Psoas muscle (tissue), 8 donors: ENCODE results near the gene GNG7. TPM values are rescaled to one million over a fixed set of nuclear protein-coding genes. Genes with fewer than 3 reads are reported as not detected.

Source experiments
- ATAC-seq, 4 donors: fragments of 200-7000 bp; cut with Tn5 transposase; one replicate each; pipeline ENCODE4 v1.9.1; 2020; ENCODE audit warnings: moderate library complexity in 3 of 4, mild to moderate bottlenecking in 2 of 4
- DNase-seq, 2 donors: peaks; one replicate each; pipeline ENCODE4 v3.0.0-alpha.2; 2020
- H3K27ac ChIP-seq: fragments of 200-600 bp; one replicate; pipeline ENCODE4 v1.8.0; 2022
- H3K27me3 ChIP-seq, 3 donors: fragments of 200-600 bp in 1 of 3; one replicate each; pipeline versions ENCODE4 v1.6.1 to v1.8.0; 2013 to 2022; ENCODE audit warnings: low read length in 2 of 3, mild to moderate bottlenecking in 2 of 3, moderate library complexity in 1 of 3; ENCODE audit not compliant: insufficient read depth in 3 of 3
- H3K36me3 ChIP-seq, 2 donors: fragments of 200-600 bp in 1 of 2; one replicate each; pipeline versions ENCODE4 v1.6.1 to v1.8.0; 2013 to 2022; ENCODE audit warnings: low read depth in 1 of 2, mild to moderate bottlenecking in 1 of 2, moderate library complexity in 1 of 2; ENCODE audit not compliant: insufficient read depth in 1 of 2
- H3K4me1 ChIP-seq: fragments of 200-600 bp; one replicate; pipeline ENCODE4 v1.8.0; 2022
- H3K4me3 ChIP-seq: fragments of 200-600 bp; one replicate; pipeline ENCODE4 v1.8.0; 2022; ENCODE audit warnings: mild to moderate bottlenecking
- H3K9me3 ChIP-seq: fragments of 200-600 bp; one replicate; pipeline ENCODE4 v1.8.0; 2022
- WGBS, 3 donors: extraction: QIAGEN DNeasy Blood & Tissue Kit; methylation state at CpG; one replicate each; pipeline versions ENCODE4 v1.1.6 to v1.1.7; 2013; 5-methylcytosine and 5-hydroxymethylcytosine counted together
- intact Hi-C, 2 donors: fragments of 100-400 bp; cut with DNase I; formaldehyde crosslinking; loops; one replicate each; pipeline versions ENCODE4 v1.11.0 to v1.14.2; 2022
- polyA plus RNA-seq, 3 donors: library from polyadenylated mRNA; stranded (reverse); fragments of 200-250 nt; gene quantifications; one replicate each; pipeline ENCODE4 v1.2.3, GENCODE V29; 2013
- total RNA-seq, 4 donors: library from RNA; stranded (reverse); fragmentation: NEBNext Ultra II Directional in 2 of 4; extraction: Animal tissue kit (Norgen Biotek cat#: 25700) in 2 of 4; gene quantifications; one replicate each; pipeline versions ENCODE4 v1.2.1 to v1.2.4, GENCODE V29; 2021 to 2023
- TF ChIP-seq, protein P1 (sequence below): fragments of 200-600 bp; IDR thresholded peaks from one replicate; pipeline ENCODE4 v1.8.0; 2022; ENCODE audit warnings: antibody characterized with exemption
- donor health status: healthy with polysubstance abuse.
- donor health status: DM: no; HTN: no; CAD: no; lungs with moderate emphysema.
- donor health status: Bipolar disorder and iron deficiency.
- donor health status: healthy.
- donor health status: DM: yes; HTN: yes; CAD: no.
- donor health status: DM: no; HTN: no; CAD: no.
- donor health status: DM: no; HTN: no; CAD: no.
- donor health status: DM: yes; HTN: yes; CAD: no.

The GNG7 gene
- total and polyA plus RNA-seq, 7 donors: 0.48 to 5.4 (median 1.2) TPM

DNA sequence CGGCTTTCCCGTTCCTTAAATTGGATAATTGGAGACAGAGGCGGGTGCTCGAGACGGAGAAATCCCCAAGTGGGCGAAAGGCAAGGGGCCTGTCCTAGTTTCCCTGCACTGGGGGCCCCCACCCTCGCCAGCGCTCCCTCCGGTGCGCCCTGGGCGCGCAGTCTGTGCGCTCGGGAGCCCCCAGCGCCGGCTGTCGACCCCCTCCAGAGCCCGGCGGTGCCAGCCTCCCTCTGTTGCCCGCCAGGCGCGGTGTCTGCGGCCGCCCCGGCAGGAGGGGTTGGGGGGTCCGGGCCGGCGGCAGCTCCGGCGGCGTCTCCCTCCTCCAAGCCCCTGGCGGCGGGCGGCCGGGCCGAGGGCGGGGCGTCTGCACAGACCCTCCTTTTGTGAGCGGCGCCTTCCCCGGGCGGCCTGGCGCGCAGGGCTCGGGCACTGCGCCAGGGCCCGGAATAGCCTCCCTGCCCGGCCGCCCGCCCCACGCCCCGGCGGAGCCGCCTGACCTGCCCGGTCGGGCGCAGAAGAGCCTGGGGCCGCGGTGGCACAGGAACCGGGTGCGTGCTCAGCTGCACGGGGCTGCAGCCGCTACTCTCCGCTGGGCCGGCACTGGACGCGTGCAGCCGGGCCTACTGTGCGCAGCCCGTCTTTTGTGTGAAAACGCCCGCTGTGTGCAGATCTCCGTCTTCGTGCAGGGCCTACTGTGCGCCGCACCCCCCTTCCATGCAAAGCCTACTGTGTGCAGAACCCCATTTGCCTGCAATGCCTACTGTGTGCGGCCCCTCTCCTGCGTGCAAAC lies 213.4 kb downstream of the GNG7 start:
- peak; percentile 57 to 87 (median 80) for ATAC-seq
- H3K27ac ChIP-seq: peak overlapping the region; percentile 61
- whole genome bisulfite sequencing, 3 donors: 3 to 8% (median 3%) methylated on average over 53 to 78 of the region's 78 CpGs
- no peaks in the 10 kb centered on the region for H3K36me3 ChIP-seq
- H3K27me3 ChIP-seq: no peaks in the 10 kb centered on the region
- peak overlapping the region; percentile 65 for H3K4me3 ChIP-seq
- intact Hi-C loops: no loop called here
- TF ChIP-seq, protein P1, sequence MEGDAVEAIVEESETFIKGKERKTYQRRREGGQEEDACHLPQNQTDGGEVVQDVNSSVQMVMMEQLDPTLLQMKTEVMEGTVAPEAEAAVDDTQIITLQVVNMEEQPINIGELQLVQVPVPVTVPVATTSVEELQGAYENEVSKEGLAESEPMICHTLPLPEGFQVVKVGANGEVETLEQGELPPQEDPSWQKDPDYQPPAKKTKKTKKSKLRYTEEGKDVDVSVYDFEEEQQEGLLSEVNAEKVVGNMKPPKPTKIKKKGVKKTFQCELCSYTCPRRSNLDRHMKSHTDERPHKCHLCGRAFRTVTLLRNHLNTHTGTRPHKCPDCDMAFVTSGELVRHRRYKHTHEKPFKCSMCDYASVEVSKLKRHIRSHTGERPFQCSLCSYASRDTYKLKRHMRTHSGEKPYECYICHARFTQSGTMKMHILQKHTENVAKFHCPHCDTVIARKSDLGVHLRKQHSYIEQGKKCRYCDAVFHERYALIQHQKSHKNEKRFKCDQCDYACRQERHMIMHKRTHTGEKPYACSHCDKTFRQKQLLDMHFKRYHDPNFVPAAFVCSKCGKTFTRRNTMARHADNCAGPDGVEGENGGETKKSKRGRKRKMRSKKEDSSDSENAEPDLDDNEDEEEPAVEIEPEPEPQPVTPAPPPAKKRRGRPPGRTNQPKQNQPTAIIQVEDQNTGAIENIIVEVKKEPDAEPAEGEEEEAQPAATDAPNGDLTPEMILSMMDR: no peak
- peak; percentile 67 to 83 for DNase-seq
- peaks cover 23% of the 10 kb centered on the region for H3K4me1 ChIP-seq
- no peaks in the 10 kb centered on the region for H3K9me3 ChIP-seq

DNA sequence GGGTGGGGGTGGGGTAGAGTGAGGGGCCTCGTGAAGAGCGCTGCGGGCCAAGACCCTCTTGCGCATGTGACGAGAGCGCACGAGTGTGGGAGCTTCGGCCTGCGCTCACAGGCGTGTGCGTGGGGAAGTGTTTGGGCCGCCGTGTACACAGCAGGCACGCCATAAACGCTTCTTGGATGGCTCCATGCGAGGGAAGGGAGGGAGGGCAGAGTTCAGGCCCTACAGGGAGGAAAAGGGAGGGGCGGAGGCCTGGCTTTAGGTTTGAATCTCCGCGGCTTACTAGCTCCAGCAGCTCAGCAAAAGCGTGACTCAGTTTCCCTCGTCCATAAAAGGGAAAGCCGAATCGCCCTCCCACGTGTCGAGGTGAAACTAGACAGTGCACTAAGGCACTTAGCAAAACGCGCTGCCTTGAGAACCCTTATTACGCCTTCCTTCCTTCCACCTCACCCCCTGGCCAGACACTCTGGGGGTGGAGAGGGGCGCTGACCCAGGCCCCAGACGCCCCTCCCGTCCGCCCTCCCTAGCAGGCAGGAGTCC lies 214.0 kb downstream of the GNG7 start:
- peak overlapping the region; percentile 65 for H3K4me3 ChIP-seq
- ATAC-seq (peak in 1 of 4 donors; percentile 4), DNase-seq (no peak)
- no peaks in the 10 kb centered on the region for H3K27me3 ChIP-seq
- intact Hi-C loops: no loop called here
- H3K4me1 ChIP-seq: peaks cover 23% of the 10 kb centered on the region
- 33 to 51% (median 38%) methylated on average over 31 to 32 of the region's 32 CpGs for WGBS, 3 donors
- H3K9me3 ChIP-seq: no peaks in the 10 kb centered on the region
- TF ChIP-seq, protein P1: no peak
- peak overlapping the region; percentile 61 for H3K27ac ChIP-seq
- H3K36me3 ChIP-seq: no peaks in the 10 kb centered on the region

DNA sequence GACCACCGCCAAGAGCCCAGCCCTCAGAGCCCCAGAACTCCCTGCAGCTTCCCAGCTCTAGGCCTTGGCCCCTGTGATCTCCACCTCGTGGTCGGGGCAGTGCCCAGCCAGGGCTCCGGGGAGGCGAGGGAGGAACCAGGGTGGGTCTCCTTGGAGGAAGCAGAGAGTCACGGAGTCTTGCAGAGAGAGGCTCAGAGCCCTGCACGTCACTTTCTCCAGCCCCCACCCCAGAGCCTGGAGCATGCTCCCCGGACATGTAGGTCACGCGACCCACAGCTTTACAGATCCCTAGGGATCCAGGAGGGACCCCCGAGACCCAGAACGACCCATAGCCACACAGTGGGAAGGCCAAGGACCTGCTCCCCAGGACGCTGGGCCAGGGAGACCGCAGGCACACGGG lies 214.7 kb downstream of the GNG7 start:
- Histone ChIP-seq H3K27ac (no peak overlapping the region), H3K4me3 (no peak overlapping the region), H3K27me3 (no peaks in the 10 kb centered on the region), H3K9me3 (no peaks in the 10 kb centered on the region), H3K4me1 (peaks cover 23% of the 10 kb centered on the region), H3K36me3 (no peaks in the 10 kb centered on the region)
- 37 to 52% (median 51%) methylated on average over 14 to 15 of the region's 15 CpGs for WGBS, 3 donors
- no peak for DNase-seq
- TF ChIP-seq, protein P1: no peak
- no peak for ATAC-seq
- intact Hi-C loops: no loop called here

DNA sequence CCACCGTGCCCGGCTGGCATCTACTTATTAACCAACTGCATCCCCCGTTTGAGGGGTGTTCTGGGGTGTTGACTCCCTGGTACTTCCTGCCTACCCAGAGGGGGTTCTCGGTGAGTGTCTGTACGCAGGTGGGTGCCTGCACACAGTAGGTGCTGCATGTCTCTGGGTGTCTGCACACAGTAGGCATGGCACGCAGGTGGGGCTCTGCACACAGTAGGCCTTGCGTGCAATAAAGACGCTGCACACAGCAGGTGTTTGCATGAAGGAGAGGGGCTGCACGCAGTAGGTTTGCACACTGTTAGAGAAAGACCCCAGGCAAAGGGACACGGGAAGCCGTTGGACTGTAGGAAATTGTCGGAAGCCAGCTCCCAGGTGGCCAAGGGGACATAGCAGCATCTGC lies 215.4 kb downstream of the GNG7 start:
- TF ChIP-seq, protein P1: no peak
- 85 to 87% (median 86%) methylated on average over 12 of the region's 12 CpGs for WGBS, 3 donors
- ATAC-seq (no peak), DNase-seq (no peak)
- intact Hi-C loops: no loop called here
- Histone ChIP-seq H3K4me1 (peaks cover 23% of the 10 kb centered on the region), H3K27me3 (no peaks in the 10 kb centered on the region), H3K36me3 (no peaks in the 10 kb centered on the region), H3K4me3 (no peak overlapping the region), H3K27ac (no peak overlapping the region), H3K9me3 (no peaks in the 10 kb centered on the region)
